K562 (cell line): ENCODE results near the gene C19orf12. TPM values are rescaled to one million over a fixed set of nuclear protein-coding genes. Genes with fewer than 3 reads are reported as not detected.

Experiments used
- BHLHE40 ChIP-seq: IDR thresholded peaks from 2 replicates; pipeline ENCODE4 v1.6.1; 2011; ENCODE audit warnings: low read length, improper control_type of control experiment
- CCAR2 ChIP-seq: fragments of 200-400 bp; formaldehyde crosslinking; IDR thresholded peaks from 2 replicates; pipeline ENCODE4 v1.6.1; 2017; ENCODE audit warnings: mild to moderate bottlenecking, low read depth, low read length
- CHD2 ChIP-seq: IDR thresholded peaks from 2 replicates; pipeline ENCODE4 v1.6.1; 2011; ENCODE audit warnings: low read depth, low read length
- ERF ChIP-seq: fragments of 450-650 bp; formaldehyde crosslinking; IDR thresholded peaks from 2 replicates; pipeline ENCODE4 v1.4.0; 2020; ENCODE audit warnings: mild to moderate bottlenecking, mixed read lengths
- ESRRB ChIP-seq: fragments of 250-450 bp; sonication (Bioruptor Pico); IDR thresholded peaks from 2 replicates; pipeline ENCODE4 v1.5.0; 2020; ENCODE audit warnings: mild to moderate bottlenecking, moderate library complexity, borderline replicate concordance
- FOXA3 ChIP-seq, 2 experiments: fragments of 450-650 bp in 1 of 2; sonication (generic) in 1 of 2; formaldehyde crosslinking; IDR thresholded peaks in 1 of 2; conservative IDR thresholded peaks in 1 of 2; 2 replicates each; pipeline versions ENCODE4 v1.4.0 to v1.8.0; 2020 to 2022; ENCODE audit warnings: mild to moderate bottlenecking in 2 of 2, missing genetic modification reagents in 1 of 2
- HDAC3 ChIP-seq: fragments of 450-650 bp; IDR thresholded peaks from 2 replicates; pipeline ENCODE4 v1.6.1; 2018; ENCODE audit warnings: borderline replicate concordance, mild to moderate bottlenecking, moderate library complexity; ENCODE audit not compliant: partially characterized antibody
- LCOR ChIP-seq: sonication (generic); formaldehyde crosslinking; IDR thresholded peaks from 2 replicates; pipeline ENCODE4 v1.8.0; 2022; ENCODE audit warnings: mild to moderate bottlenecking, missing genetic modification reagents
- MCM7 ChIP-seq, 2 experiments: fragments of 450-650 bp; IDR thresholded peaks; 2 replicates each; pipeline ENCODE4 v1.6.1; 2016 to 2018
- MTA3 ChIP-seq: fragments of 450-650 bp; formaldehyde crosslinking; IDR thresholded peaks from 2 replicates; pipeline ENCODE4 v1.6.1; 2017; ENCODE audit warnings: mild to moderate bottlenecking, borderline replicate concordance
- MTF1 ChIP-seq: fragments of 250-450 bp; sonication (Bioruptor Pico); IDR thresholded peaks from 2 replicates; pipeline ENCODE4 v1.9.0; 2021; ENCODE audit warnings: moderate library complexity, mild to moderate bottlenecking, inconsistent platforms, borderline replicate concordance
- POLR2H ChIP-seq: IDR thresholded peaks from 2 replicates; pipeline ENCODE4 v1.6.1; 2016; ENCODE audit warnings: missing genetic modification characterization, low read depth, mild to moderate bottlenecking, control low read depth, missing compliant biosample characterization, moderate library complexity
- RBFOX2 ChIP-seq: fragments of 200-400 bp; formaldehyde crosslinking; IDR thresholded peaks from 2 replicates; pipeline ENCODE4 v1.6.1; 2017; ENCODE audit warnings: low read depth, mild to moderate bottlenecking, low read length, moderate library complexity
- RBM39 ChIP-seq: fragments of 200-400 bp; formaldehyde crosslinking; optimal IDR thresholded peaks from 2 replicates; pipeline ENCODE3; 2018; ENCODE audit warnings: low read depth, low read length
- TRIM24 ChIP-seq, 2 experiments: fragments of 450-650 bp; IDR thresholded peaks; 2 replicates each; pipeline ENCODE4 v1.6.1; 2016
- ZC3H11A ChIP-seq: IDR thresholded peaks from 2 replicates; pipeline ENCODE4 v1.6.1; 2012; ENCODE audit warnings: low read depth, low read length, improper control_type of control experiment
- ZC3H4 ChIP-seq: sonication (generic); formaldehyde crosslinking; IDR thresholded peaks from 2 replicates; pipeline ENCODE4 v1.9.0; 2021; ENCODE audit warnings: missing genetic modification reagents, borderline replicate concordance
- ZFX ChIP-seq: sonication (generic); formaldehyde crosslinking; IDR thresholded peaks from 2 replicates; pipeline ENCODE4 v1.8.0; 2022; ENCODE audit warnings: mild to moderate bottlenecking, missing genetic modification reagents, moderate library complexity
- polyA plus RNA-seq, 8 experiments: library from polyadenylated mRNA; depleted of rRNA in 4 of 8; stranded (reverse) in 5 of 8; unstranded in 3 of 8; fragments of >200 nt; fragmentation: Nextera tagmentation in 2 of 8; fragmentation: Illumina TruSeq in 1 of 8; extraction: Ambion mirVana in 2 of 8; extraction: Trizol in 1 of 8; gene quantifications; 2 replicates each; pipeline versions ENCODE4 v1.2.1 to v1.2.3, GENCODE V29; 2011 to 2014; ENCODE audit warnings: inconsistent platforms in 1 of 8, missing spikeins in 1 of 8
- total RNA-seq, 7 experiments: library from RNA; depleted of rRNA in 6 of 7; stranded (reverse); fragments of >200 nt in 6 of 7; fragmentation: Illumina TruSeq in 2 of 7; extraction: Trizol in 2 of 7; gene quantifications; 2 replicates each; pipeline versions ENCODE4 v1.2.1 to v1.2.3, GENCODE V29; 2011 to 2021; ENCODE audit warnings: low replicate concordance in 1 of 7
- TF ChIP-seq, protein P1 (sequence below): fragments of 250-450 bp; sonication (Bioruptor Pico); IDR thresholded peaks from 2 replicates; pipeline ENCODE4 v1.4.0; 2020; ENCODE audit warnings: mild to moderate bottlenecking, moderate library complexity, borderline replicate concordance
- TF ChIP-seq, protein P2 (sequence below): fragments of 200-800 bp; sonication (Bioruptor generic); IDR thresholded peaks from 2 replicates; pipeline ENCODE4 v1.6.1; 2017; ENCODE audit warnings: missing genetic modification characterization, missing compliant biosample characterization
- TF ChIP-seq, protein P3 (sequence below): IDR thresholded peaks from 2 replicates; pipeline ENCODE4 v1.6.1; 2014; ENCODE audit warnings: antibody characterized with exemption
- TF ChIP-seq, protein P4 (sequence below): fragments of 450-650 bp; IDR thresholded peaks from 2 replicates; pipeline ENCODE4 v1.6.1; 2016

C19orf12 gene
- total and polyA plus RNA-seq, 9 of the 15 experiments (the other 6 are each of a cell fraction or from before 2014, with no cell fraction given), result 1.9 to 14.5 (median 10.2) TPM

DNA sequence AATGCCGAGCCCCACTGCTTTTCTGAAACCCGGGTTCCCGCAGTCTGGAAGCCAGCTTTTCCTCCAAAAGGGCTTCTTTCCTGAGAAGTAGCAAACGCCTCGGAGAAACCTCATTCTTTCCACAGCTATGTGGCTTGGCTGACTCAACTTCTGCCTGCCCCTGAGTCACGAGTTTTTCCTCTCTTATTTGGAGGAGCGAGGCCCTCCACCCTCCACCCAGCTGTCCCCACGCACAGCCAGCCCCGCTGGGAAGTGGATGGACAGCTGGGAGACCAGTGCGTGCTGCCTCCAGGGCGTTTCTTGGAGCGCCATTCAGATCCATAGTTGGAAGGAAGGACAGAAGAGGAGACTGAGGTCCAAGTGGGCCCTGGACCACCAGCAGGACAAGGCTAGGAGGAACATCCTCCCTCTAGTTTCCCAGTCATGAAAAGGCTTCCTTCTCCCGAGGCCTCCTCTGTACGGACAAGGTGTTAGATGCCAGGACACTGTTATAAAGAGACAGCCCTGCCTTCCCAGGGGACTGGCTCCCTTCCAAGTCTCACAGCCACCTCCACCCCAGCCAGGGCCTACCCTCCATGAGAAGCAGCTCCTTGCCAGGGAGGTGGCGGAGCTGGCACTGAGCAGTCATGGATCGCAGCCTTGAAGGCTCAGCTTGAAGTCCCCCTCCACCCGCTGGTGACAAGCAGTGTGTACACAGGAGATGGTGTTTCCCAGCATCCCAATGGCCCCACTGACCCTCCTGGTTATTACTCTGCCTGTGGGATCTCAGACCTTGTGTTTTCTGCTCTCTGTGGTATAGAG, 52.3 kb downstream of the C19orf12 start (continued):
- no peak for TF ChIP-seq FOXA3 (CRISPR knock-in tag; conservative IDR thresholded peaks at IDR 0.05 in 1 of 2, IDR thresholded peaks at IDR 0.05 in 1 of 2)
- no peak for TF ChIP-seq MCM7 (IDR thresholded peaks at IDR 0.05)
- TF ChIP-seq TRIM24 (IDR thresholded peaks at IDR 0.05), result no peak
- TF ChIP-seq MTF1 (CRISPR knock-in tag), result no peak
- TF ChIP-seq CHD2, result no peak
- TF ChIP-seq, protein P1, sequence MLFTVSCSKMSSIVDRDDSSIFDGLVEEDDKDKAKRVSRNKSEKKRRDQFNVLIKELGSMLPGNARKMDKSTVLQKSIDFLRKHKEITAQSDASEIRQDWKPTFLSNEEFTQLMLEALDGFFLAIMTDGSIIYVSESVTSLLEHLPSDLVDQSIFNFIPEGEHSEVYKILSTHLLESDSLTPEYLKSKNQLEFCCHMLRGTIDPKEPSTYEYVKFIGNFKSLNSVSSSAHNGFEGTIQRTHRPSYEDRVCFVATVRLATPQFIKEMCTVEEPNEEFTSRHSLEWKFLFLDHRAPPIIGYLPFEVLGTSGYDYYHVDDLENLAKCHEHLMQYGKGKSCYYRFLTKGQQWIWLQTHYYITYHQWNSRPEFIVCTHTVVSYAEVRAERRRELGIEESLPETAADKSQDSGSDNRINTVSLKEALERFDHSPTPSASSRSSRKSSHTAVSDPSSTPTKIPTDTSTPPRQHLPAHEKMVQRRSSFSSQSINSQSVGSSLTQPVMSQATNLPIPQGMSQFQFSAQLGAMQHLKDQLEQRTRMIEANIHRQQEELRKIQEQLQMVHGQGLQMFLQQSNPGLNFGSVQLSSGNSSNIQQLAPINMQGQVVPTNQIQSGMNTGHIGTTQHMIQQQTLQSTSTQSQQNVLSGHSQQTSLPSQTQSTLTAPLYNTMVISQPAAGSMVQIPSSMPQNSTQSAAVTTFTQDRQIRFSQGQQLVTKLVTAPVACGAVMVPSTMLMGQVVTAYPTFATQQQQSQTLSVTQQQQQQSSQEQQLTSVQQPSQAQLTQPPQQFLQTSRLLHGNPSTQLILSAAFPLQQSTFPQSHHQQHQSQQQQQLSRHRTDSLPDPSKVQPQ (CRISPR knock-in tag), result no peak
- TF ChIP-seq POLR2H (tag), result no peak
- peak; percentile 14; the same call in 1 of the 2 replicates for TF ChIP-seq ERF (CRISPR knock-in tag)
- TF ChIP-seq, protein P2, sequence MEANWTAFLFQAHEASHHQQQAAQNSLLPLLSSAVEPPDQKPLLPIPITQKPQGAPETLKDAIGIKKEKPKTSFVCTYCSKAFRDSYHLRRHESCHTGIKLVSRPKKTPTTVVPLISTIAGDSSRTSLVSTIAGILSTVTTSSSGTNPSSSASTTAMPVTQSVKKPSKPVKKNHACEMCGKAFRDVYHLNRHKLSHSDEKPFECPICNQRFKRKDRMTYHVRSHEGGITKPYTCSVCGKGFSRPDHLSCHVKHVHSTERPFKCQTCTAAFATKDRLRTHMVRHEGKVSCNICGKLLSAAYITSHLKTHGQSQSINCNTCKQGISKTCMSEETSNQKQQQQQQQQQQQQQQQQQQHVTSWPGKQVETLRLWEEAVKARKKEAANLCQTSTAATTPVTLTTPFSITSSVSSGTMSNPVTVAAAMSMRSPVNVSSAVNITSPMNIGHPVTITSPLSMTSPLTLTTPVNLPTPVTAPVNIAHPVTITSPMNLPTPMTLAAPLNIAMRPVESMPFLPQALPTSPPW, result no peak; the same call in 1 of the 2 replicates
- TF ChIP-seq RBM39, result no peak
- no peak for TF ChIP-seq CCAR2
- TF ChIP-seq ZC3H11A, result no peak
- no peak for TF ChIP-seq ESRRB (CRISPR knock-in tag)
- no peak for TF ChIP-seq ZC3H4 (CRISPR knock-in tag)
- TF ChIP-seq, protein P3, sequence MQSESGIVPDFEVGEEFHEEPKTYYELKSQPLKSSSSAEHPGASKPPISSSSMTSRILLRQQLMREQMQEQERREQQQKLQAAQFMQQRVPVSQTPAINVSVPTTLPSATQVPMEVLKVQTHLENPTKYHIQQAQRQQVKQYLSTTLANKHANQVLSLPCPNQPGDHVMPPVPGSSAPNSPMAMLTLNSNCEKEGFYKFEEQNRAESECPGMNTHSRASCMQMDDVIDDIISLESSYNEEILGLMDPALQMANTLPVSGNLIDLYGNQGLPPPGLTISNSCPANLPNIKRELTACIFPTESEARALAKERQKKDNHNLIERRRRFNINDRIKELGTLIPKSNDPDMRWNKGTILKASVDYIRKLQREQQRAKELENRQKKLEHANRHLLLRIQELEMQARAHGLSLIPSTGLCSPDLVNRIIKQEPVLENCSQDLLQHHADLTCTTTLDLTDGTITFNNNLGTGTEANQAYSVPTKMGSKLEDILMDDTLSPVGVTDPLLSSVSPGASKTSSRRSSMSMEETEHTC, result peak; percentile 53; the same call in 1 of the 2 replicates
- TF ChIP-seq HDAC3, result no peak
- peak; percentile 44; the same call in 1 of the 2 replicates for TF ChIP-seq MTA3
- TF ChIP-seq ZFX (CRISPR knock-in tag), result peak; percentile 64
- TF ChIP-seq LCOR (CRISPR knock-in tag), result no peak
- TF ChIP-seq RBFOX2, result peak; percentile 41; the same call in 1 of the 2 replicates
- TF ChIP-seq BHLHE40, result peak; percentile 47; the same call in 1 of the 2 replicates
- TF ChIP-seq, protein P4, sequence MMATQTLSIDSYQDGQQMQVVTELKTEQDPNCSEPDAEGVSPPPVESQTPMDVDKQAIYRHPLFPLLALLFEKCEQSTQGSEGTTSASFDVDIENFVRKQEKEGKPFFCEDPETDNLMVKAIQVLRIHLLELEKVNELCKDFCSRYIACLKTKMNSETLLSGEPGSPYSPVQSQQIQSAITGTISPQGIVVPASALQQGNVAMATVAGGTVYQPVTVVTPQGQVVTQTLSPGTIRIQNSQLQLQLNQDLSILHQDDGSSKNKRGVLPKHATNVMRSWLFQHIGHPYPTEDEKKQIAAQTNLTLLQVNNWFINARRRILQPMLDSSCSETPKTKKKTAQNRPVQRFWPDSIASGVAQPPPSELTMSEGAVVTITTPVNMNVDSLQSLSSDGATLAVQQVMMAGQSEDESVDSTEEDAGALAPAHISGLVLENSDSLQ, result 0 out of 2 replicates have a peak, but pooled peaks have one; percentile 3
